Superior temporal gyrus (tissue), 1 donor: ENCODE measurements around the gene PKP4.
"Not testable (repeated sequence)": the region's sequence is repeated elsewhere in the genome, so short reads cannot be mapped to it uniquely, and the experiment has no call there.

Experiments used
- DNase-seq: peaks from one replicate; pipeline ENCODE4 v3.0.0-alpha.2; 2016; ENCODE audit errors: extremely low spot score

Gene PKP4, protein sequence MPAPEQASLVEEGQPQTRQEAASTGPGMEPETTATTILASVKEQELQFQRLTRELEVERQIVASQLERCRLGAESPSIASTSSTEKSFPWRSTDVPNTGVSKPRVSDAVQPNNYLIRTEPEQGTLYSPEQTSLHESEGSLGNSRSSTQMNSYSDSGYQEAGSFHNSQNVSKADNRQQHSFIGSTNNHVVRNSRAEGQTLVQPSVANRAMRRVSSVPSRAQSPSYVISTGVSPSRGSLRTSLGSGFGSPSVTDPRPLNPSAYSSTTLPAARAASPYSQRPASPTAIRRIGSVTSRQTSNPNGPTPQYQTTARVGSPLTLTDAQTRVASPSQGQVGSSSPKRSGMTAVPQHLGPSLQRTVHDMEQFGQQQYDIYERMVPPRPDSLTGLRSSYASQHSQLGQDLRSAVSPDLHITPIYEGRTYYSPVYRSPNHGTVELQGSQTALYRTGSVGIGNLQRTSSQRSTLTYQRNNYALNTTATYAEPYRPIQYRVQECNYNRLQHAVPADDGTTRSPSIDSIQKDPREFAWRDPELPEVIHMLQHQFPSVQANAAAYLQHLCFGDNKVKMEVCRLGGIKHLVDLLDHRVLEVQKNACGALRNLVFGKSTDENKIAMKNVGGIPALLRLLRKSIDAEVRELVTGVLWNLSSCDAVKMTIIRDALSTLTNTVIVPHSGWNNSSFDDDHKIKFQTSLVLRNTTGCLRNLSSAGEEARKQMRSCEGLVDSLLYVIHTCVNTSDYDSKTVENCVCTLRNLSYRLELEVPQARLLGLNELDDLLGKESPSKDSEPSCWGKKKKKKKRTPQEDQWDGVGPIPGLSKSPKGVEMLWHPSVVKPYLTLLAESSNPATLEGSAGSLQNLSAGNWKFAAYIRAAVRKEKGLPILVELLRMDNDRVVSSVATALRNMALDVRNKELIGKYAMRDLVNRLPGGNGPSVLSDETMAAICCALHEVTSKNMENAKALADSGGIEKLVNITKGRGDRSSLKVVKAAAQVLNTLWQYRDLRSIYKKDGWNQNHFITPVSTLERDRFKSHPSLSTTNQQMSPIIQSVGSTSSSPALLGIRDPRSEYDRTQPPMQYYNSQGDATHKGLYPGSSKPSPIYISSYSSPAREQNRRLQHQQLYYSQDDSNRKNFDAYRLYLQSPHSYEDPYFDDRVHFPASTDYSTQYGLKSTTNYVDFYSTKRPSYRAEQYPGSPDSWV

DNA sequence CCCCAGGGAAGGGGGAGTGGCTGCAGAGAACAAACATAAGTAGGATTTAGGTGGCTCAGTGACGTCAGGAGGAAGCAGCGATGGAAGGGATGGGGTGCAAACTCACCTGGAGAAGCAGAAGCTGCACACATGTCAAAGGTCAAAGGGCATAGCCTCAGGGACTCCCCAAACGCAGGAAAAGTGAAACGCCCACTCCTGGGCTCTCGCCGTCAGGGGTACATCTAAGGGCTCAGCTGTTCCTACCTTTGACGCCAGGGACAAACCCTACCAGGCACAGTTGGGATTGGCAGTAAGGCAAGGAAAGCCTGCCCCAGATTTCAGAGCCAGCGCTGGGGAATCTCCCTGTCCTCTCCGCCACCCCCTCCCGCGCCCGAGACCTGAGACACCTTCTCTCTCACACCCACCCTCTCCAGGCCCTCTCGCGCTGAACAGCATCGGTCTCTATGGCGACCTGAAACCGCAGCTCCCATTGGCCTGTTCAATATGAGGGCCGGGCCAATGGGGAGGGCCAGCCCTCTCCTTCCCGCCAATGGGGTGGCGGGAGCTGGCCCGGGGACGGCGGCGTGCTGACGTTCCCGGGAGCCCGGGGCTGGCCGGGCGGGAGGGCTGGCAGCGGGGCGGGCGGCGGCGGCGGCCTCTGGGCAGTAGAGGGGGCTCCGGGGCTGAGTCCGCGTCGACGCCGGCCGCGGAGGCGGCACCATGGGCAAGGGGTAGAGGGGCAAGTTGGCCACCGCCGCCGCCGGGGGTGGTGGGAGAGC is at the start of gene PKP4, which contains the start of gene CCDC148:
PKP4 (plus strand) TSS at position 644 of the 758 bp plus-strand sequence. CDS start 76,233 bp downstream, outside the sequence.
CCDC148 (minus strand) TSS at position 445 of the 758 bp plus-strand sequence; CDS start at position 131, 314 bp downstream.
- peak; percentile 93 for DNase-seq

DNA sequence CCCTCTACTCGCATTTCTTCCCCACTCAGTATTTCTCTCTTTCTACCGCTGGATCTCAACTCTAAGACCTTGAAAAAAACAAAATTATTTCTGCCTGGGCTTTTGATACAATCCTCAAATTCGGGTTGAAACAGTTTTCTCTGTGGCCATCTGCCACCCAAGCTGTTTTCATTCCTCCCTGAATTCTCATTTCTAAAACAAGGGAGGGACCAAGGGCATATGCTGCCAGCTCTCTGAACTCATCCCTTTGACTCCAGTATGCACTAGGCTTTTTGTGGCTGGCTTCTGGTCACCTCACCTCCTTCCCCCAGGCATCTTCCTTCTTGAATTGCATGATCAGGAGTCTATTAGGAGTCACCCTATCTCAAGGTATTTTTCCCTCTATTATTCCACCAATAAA is 49.7 kb upstream of the PKP4 start:
- DNase-seq, result no peak

DNA sequence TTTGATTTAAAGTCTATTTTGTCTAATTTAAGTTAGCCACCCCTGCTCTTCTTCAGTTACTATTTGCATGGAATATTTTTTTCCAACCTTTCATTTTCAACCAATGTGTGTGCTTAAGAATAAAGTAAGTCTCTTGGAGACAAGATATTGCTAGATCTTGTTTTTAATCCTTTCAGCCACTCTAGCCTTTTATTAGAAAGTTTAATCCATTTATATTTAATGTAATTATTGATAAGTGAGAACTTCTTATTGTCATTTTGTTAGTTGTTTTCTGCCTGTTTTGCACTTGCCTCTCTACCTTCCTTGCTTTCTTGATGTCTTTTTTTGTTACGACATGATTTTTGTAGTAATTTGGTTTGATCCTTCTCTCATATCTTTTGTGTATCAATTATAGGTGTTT is 46.6 kb upstream of the PKP4 start:
- DNase-seq, result no peak

DNA sequence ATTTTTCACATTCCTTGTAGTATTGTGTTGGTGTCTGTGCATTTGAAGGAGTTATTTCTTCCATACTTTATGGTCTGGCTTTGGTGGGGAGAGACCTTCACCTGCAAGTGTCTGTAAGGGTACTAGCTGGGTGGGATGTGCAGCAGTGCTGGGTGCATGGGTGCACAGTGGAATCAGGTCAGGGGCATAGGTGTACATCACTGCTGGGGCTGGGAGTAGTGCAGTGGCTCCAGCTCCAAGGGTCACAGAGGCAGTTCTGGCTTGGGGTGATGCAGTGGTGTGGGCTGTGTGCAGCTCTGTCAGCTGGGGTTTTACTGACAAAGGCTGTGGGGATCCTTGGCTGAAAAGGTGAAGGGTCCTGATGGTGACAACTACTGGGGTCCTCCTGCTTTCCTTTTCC is 45.0 kb upstream of the PKP4 start:
- DNase-seq, result no peak

DNA sequence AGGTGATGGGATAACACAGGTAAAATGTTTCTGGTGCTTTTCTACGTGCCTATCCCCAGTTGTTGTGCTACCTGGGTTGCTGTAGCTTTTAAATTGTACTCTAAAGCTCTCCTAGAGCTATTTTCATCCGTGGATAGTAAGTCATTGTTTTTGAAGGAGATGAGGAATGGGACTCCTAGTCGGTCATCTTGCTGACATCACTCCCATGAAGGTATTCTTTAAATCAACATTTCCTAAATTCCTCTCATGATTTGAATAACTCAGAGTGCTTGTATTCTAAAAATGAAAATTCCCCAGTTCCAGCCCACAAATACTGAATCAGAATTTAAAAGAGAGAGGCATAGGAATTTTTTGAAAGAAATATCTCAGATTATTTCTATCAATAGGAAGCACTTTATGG is 44.5 kb upstream of the PKP4 start:
- DNase-seq, result no peak

DNA sequence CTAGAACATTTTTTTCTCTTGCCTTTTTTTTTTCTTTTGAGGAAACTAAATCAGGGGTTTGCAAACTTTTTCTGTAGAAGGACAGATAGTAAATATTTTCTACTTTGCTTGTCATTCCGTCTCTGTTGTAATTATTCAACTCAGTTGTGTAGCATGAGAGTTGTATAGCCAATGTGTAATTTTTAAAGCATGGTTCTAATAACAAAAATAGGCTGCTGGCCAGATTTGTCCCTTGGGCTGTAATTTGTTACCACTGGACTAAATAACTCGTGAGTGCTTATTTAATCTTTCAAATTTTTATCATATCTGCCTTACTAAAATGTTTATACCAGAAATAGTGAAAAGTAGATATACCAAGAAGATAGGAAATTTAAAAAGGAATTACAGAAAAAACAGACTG is 43.2 kb upstream of the PKP4 start:
- no peak for DNase-seq

DNA sequence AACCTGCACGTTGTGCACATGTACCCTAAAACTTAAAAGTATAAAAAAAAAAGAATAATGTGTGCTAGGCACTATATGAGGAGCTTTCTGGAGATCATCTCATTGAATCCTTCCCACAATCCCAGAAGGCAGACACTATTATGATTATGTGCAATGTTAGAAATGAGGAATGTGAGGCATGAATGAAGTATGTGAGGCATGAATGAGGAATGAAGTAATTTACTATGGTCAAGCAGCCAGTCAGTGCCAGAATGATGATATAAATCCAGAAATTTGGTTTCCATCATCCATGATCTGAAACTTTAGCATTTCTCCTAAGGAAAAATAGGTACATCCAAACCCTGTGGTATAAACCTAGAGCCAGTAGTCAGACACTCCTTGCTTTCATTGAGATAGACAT is 42.2 kb upstream of the PKP4 start:
- DNase-seq, result no peak

DNA sequence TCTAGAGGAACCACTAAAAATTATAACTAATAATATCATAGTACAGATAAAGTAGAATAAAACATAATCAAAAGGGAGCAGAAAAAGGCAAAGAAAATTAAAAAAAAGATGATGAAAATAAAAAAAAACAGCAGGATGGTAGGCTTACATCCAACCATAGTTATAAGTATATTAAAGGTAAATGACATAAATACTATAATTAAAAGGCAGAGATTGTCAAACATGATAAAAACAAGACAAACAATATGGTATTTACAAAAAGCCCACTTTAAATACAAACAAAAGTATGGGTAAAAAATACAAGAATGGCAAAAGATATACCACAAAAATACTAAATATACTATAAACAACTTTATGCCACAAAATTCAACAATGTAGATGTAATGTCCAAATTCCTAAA is 24.6 kb upstream of the PKP4 start:
- no peak for DNase-seq

DNA sequence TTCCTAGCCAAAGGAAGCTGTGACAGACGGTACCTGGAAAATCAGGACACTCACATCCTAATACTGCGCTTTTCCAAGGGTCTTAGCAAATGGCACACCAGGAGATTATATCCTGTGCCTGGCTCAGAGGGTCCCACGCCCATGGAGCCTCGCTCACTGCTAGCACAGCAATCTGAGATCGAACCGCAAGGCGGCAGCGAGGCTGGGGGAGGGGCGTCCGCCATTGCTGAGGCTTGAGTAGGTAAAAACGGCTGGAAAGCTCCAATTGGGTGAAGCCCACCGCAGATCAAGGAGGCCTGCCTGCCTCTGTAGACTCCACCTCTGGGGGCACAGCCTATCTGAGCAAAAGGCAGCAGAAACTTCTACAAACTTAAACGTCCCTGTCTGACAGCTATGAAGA is 23.0 kb upstream of the PKP4 start:
- DNase-seq, result not testable (repeated sequence)

DNA sequence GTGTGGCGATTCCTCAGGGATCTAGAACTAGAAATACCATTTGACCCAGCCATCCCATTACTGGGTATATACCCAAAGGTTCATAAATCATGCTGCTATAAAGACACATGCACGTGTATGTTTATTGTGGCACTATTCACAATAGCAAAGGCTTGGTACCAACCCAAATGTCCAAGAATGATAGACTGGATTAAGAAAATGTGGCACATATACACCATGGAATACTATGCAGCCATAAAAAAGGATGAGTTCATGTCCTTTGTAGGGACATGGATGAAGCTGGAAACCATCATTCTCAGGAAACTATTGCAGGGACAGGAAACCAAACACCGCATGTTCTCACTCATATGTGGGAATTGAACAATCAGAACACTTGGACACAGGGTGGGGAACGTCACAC is 17.7 kb upstream of the PKP4 start:
- DNase-seq, result not testable (repeated sequence)

DNA sequence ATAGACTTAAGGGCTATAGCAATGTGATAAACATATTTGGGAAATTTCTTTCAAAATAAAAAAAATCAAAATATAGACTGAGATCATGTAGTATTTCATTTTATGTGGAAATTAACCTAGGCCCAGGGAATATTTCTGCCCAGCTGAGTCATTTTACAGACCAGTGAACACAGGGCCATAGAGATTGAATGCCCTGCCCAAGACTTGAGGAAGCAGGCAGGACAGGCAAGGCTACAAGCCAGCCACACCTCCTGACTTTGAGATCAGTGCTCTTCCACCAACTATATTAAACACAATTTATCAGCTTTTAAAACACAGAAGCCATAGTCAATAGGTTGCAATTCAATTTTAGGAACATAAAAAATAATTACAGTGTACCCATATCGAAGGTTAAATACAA is 13.1 kb upstream of the PKP4 start:
- DNase-seq, result no peak

DNA sequence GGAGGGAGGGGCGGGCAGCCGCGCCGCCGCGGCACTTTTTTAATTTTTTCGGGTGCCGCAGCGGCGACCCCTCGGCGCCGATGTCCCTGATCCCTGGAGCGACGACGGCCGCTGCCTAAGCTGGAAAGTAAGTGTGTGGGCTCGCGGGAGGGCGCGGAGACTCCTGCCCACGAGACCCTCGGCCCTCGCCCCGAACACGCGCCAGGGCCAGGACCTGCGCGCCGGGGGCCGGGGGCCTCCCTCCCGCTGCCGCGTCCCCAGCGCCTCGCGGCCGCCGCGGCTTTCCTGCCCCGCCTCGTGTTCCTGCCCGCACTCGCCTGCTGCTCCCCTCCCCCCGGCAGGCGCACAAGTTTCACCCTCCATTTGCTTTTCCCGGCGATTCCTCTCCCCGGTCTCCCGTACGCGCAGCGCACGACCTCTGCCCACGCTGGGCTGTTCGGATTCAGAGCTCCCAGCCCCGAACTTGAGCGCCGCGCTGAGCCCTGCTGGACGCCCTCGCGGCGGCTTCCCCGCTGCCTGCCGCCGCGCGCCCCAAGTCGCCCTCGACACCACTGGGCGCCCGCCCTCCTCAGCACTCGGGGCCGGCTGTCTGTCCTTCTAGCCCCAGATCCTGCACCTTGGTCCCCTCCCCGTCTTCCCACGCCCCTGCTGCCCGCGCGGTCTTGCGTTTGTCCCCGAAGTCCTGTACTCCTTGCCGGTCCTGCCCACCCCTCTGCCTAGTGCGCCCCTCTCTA is 507 bp downstream of the PKP4 start:
- DNase-seq, result peak; percentile 50

DNA sequence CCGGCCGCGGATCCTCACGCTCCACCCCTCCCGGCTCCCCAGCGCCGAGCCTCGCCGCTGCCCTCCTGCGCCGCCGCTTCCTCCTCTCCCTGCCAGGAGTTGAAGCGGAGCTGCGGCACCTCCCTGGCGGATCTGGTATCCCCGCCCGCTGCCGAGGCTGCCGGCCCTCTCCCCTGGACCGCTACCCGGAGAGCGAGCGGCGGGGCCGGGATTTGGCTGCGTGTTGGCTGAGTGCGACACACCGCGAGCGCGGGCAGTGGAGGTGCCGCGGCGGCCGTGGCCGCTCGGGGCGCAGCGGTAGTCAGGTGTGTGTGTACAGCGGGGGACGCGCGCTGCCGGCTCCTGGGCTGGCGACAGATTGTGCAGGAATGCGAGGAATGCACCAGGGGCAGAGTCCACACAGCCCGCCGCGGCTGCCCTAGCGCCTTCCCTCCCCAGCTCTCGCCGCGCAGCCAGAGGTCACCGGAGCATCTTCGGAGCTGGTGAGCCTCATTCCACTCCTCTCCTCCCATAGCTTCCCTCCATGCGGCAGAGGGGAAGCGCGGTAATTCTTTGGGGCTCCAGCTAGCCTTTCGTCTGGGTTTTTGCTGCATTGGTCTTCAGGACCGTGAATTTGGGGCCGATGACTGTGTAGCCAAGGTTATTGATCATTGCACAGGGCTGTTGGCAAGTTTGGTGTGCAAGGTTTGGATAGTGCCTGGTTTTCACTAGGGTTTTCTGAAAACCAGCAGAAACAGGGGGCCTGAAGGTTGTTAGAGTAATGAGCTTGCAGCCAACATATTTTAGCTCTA is 1.3 kb downstream of the PKP4 start:
- peak; percentile 51 for DNase-seq

DNA sequence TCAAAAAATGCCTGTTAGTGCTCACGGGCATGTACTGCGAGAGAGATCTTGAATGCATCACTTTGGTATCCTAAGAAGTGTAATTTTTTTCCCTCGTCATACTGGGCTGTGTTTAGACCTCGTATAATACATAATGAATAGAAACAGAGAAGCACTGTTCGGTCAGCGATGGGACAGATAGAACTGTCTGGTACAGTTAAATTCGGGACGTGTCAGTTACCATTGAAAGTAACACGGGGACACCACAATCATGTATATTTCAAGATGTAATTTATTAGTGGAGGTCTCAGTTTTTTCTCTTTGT is 1.8 kb downstream of the PKP4 start:
- DNase-seq, result peak; percentile 89

DNA sequence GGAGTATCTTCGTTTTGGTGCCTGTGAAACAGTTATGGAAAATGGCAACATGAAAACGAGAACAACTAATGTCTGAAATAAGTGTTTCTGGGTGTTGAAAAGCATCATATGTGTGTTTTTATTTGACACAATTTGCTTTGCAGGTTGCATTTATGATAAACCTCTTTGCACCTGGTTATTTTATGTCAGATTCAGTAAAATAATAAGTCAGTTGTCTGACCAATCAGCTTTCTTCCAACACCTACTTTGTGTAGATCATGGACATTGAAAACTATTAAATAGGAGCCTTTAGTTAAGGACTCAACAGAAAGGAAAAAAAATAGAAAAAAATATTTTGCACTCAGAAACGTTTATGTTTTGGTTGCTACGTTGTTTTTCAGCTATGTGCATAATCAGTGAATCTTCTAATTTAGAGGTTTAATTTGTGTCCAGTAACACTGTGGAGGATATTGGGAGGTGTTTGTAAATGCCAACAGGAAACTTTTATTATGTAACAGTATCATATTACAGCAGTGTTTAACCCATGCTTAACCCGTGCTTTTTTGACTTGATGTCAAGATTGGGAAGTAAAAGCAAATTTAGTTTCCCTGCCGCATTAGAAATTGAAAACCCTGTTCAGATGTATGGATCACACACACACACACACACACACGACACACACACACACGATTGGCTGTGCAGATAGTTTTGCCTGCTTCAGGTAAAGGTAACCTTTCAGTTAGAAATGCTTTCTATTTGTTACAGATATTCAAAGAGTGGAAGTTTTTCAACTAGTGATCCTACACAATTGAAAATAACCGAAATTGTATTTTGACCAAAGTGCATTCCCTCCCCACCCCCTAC is 2.6 kb downstream of the PKP4 start:
- peak; percentile 78 for DNase-seq

DNA sequence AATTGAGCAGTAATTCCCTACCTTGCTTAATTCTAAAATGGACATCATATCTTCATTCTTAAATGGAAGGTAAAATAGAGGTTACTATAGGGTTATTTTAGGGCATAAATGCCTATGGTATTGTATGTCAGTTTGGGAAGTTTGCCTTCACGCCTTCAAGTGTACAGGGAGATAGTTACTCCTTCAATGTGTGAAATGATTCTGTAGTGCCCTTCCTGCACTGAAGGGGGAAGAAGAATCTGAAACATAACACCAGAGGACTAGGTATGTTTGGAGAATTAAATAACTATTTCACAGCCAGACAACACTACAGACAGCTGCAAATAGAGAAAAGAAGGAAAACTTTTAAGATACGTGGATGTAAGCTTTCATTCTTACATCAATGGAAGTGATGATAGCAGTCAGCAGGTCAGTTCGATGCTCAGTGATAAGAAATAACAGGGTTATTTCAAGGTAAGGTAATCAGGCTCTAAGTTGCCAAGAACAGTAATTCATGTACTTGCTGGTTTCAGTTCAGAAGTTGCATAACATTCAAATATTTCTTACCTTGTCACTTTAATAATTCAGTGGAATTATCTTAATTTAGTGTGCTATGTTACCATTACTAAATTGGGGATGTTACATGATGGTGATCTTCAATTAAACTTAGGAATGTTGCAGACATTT is 4.0 kb downstream of the PKP4 start:
- peak; percentile 58 for DNase-seq

DNA sequence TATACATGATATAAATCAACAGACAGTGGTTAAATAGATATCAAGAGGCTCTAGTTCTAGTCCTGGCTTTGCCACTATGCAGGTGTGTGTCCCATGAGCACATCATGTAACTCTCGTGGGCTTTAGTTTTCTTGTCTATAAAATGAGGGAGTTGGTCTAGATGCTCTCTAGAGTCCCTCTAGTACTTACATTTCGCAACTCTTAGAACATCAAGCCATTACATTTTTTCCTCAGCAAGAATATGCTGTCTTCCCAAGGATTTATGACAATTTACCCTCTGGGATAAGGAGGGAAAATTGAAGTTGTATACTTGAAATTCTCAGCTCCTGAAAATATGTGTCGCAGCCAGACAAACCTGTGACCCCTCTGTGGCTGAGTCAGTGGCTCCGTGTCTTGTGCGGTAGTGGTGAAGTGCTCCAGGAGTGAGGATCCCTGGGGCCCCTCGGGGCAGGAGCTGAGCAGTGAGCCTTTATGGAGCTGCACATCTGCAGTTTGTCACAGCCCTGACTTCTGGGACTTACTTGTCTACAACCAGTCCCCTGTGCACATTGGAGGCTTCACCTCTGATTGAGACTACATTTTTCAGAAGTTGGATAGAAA is 6.8 kb downstream of the PKP4 start:
- no peak for DNase-seq
